ENCODE measurements around the gene MIB2.

GRCh38 chr1:1612104-1612400 lies 3.2 kb upstream of the MIB2 start:
- no peak for TF ChIP-seq EZH2 (IDR thresholded peaks at IDR 0.05)
- no peak for TF ChIP-seq POLR2AphosphoS5 (IDR thresholded peaks at IDR 0.05; ENCODE audit: borderline replicate concordance, low read depth, low read length)
- no peak for TF ChIP-seq FOXP2 (optimal IDR thresholded peaks at IDR 0.05; ENCODE audit: control extremely low read depth, extremely low read length, insufficient read depth)
